ENCODE results near the gene RIF1.

The RIF1 gene

DNA sequence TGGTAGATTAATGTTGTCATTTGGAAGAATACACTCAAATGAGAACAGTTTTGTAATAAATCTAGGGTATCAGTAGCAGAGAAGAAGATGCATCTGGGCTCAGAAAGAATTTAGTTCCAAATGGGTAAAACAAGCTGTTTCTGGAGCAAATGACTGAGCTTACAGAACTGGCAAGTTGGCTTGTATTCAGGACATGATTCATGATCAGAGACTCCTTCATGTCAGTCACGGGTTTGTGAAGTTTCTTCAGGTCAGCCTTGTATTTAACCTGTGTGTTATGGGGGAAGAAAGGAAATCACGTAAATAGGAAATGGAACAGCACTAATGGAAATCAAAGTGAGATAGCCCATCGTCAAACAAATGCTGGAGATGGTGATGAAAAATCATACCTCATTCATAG lies 109.1 kb downstream of the RIF1 start:
- in situ Hi-C loops (cut with MboI; ENCODE audit: low sequenced_read_pairs), result no loop called here

DNA sequence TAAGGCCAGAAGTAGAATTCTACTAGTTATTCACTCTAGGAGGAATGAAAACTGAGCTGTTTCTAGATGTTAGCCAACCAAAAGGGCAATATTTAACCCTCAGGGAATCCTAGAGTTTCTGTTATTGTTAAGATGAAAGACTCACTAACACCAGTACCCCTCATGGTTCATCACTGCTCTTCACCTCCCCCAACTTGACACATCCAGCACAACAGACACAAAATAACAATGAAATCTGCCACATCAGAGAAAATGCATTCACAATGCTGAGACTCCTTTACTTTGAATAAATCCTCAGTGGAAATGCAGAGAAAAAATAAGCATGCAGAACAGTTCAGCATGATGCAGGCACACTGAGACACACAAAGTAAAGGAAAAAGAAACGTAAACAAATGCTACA lies 111.3 kb downstream of the RIF1 start:
- in situ Hi-C loops (cut with MboI; ENCODE audit: low sequenced_read_pairs), result no loop called here

DNA sequence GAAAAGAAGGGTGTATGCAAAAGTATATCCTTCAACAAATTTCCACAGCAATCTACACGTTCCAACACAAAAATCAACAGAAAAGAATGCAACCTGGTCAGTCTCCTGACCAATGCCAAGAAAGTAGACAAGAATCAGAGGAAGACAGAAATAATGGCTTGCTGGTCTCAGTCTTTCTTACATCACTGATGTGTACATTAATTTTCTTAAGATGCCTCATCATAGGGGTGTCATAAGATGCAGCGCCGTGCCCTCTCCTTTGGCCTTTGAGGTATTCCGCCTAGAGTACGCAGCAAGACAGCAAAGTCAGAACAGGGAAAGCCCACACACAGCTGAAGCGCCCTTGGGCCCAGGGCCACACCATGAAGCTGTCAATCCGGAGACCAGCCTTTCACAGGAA lies 112.9 kb downstream of the RIF1 start:
- in situ Hi-C loops (cut with MboI; ENCODE audit: low sequenced_read_pairs), result no loop called here

DNA sequence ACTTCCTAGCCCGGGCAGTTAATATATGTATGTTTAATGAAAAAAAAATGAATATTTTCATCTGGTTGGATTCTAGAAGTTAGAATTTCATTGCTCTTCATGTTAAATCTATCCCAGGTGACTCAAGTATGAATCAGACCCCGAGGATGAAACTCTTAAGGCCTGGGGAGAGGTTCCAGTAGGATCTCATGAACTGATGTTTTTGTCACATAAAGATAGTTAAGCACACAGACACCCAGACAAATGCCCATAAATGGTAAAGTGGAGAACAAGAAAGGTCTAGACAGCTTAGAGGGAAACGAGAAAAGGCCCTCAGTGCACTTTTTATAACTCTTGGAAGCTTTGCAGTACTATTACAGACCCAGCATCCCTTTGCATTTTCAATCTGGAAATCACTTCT lies 114.1 kb downstream of the RIF1 start:
- in situ Hi-C loops (cut with MboI; ENCODE audit: low sequenced_read_pairs), result no loop called here

DNA sequence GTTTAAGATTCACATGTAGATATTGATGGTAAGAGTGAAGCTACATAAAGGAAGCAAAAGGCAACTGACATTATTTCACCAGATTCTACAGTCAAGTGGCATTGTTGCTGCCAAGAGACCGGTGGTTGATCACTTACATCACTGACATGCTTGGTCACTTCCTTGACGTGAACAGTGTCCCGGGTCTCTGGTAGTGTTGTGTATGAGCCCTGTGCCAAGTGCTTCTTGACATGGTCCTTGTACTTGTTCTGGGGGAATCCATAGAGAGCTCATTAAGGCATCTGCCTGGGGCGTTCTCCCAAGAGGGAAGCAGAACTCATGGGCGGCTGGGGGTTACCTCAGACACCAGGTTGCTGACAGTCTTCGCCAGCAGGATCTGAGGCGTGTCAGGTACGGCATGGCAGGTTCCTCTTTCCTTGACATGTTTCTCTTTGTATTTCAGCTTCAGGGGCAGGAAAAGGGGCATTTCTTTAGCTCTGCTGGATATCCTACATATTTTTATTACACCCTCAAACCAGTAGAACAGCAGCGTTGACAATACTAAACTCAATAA lies 116.2 kb downstream of the RIF1 start:
- in situ Hi-C loops (cut with MboI; ENCODE audit: low sequenced_read_pairs), result no loop called here

DNA sequence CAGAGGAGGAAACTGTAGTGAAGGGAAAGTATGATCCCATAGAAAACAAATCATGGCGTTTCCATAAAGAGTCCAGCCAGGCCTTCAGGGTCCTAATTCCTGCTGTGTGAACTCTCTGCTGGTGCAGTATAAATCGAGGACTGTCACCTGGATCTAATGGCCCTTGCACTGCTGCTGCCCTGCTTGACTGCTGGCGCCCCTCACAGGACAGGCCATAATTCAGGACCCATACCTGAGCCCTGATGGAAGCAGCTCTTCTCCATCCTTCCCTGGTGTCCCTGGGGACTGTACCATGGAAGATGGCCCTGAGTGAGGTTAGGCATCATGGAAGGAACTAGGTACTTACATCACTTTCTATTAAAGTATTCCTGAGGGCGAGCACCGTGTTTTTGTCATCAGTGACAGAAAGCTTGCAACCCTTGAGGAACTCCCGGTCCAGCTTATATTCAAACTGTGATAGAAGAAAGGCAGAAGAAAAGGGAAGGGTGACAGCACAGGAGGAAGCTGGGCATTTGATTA lies 116.9 kb downstream of the RIF1 start:
- in situ Hi-C loops (cut with MboI; ENCODE audit: low sequenced_read_pairs), result no loop called here
